Subcutaneous abdominal adipose tissue (tissue), 5 donors: ENCODE data around the gene STK25.

Source experiments
- H3K27ac ChIP-seq: one replicate; pipeline ENCODE4 v1.7.0; 2013; ENCODE audit warnings: low read depth, mild to moderate bottlenecking, inconsistent platforms, low read length, moderate library complexity
- H3K27me3 ChIP-seq, 5 donors: one replicate each; pipeline ENCODE4 v1.7.0; 2013; ENCODE audit warnings: low read length in 5 of 5, inconsistent platforms in 1 of 5; ENCODE audit not compliant: control insufficient read depth in 5 of 5, insufficient read depth in 4 of 5
- H3K36me3 ChIP-seq, 5 donors: one replicate each; pipeline ENCODE4 v1.7.0; 2013; ENCODE audit warnings: low read length in 5 of 5; ENCODE audit not compliant: control insufficient read depth in 5 of 5, insufficient read depth in 5 of 5
- H3K4me1 ChIP-seq, 5 donors: one replicate each; pipeline ENCODE4 v1.7.0; 2013; ENCODE audit warnings: low read length in 5 of 5, mild to moderate bottlenecking in 3 of 5, moderate library complexity in 1 of 5; ENCODE audit not compliant: control insufficient read depth in 5 of 5, insufficient read depth in 5 of 5
- H3K4me3 ChIP-seq, 5 donors: one replicate each; pipeline ENCODE4 v1.7.0; 2013; ENCODE audit warnings: low read length in 5 of 5, low read depth in 1 of 5
- H3K9ac ChIP-seq, 5 donors: one replicate each; pipeline ENCODE4 v1.7.0; 2013; ENCODE audit warnings: low read length in 5 of 5, mild to moderate bottlenecking in 4 of 5, moderate library complexity in 3 of 5
- H3K9me3 ChIP-seq, 5 donors: one replicate each; pipeline ENCODE4 v1.7.0; 2013; ENCODE audit warnings: low read length in 5 of 5; ENCODE audit not compliant: control insufficient read depth in 5 of 5
- donor health status: healthy.
- donor health status: healthy.
- donor health status: healthy.
- donor health status: healthy.
- donor health status: healthy.

STK25 gene

DNA sequence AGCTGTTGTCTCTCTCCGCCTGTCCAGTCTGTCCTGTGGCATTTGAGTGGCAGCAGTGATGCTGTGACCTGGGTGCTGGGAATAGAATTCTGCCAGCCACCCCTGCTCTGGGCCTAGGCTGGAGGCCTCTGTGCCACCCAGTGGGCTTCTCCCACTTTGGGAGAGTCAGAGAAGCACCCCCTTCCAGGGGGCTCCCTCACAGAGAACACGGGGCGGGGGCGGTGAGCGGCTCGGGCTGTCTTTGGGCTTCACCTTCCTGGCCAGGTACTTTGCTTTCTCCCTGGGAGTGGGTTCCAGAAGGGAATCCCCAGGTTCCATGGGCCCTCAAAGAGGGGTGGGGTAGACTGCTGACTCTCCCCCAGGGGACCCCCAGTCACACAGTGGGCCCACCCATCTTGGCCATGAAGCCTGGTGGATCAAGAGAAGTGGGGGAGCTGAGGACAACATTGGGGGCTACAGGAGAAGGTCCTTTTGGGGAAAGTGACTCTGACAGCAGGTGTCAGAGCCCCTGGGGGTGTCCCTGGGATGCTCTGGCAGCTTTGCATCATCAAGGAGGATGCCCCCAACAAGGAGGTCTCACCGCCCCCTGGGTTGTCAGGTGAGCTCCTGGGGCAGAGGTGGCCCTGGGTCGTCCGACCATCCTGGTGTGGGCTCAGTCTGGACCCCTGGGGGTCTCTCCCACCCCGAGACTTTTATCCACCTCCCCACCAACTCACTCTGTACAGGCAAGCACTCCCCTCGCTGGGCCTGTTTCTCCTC, 31.4 kb upstream of the STK25 start:
- Histone ChIP-seq H3K4me1 (peaks cover 0 to 25% (median 18%) of the 10 kb centered on the region in 5 donors), H3K27me3 (no peaks in the 10 kb centered on the region), H3K27ac (no peak overlapping the region), H3K4me3 (no peak overlapping the region), H3K36me3 (no peaks in the 10 kb centered on the region), H3K9ac (no peak overlapping the region), H3K9me3 (no peaks in the 10 kb centered on the region)

DNA sequence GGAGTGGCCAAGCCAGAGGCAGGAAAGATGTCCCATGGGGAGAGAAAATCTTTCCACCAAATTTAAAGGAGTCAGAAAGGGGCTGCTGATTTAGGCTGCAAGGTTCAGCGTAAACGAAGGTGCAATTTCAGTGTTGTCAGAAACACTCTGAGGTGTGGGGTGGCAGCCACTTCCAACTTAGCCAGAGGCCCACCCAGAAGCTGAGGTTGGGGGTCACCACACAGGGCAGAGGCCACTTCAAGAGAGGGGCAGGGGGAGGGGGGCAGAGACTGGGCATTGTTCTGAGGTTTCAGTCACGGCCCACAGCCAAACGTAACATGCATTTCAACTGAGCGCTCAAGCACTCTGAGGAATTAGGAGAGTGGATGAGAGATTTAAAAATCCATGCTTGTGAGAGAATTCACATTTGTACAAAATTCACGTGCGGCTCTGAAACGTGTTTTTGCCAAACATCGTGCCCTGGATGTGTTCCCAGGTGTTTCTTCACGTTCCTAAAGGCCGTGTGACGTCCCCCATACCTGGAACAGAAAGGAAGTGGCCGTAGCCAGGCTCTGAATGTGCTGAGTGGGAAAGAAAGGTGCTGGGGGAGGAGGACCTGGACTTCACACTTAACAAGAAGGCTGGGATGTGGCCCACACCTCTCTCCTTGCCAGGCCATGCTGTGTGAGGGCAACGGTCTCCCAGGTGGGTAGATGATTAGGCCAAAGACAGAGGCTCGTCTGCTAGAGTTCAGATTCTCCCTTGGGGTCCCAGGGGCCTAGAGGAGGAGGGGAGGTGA, 30.6 kb upstream of the STK25 start:
- Histone ChIP-seq H3K9ac (no peak overlapping the region), H3K36me3 (no peaks in the 10 kb centered on the region), H3K4me1 (peaks cover 0 to 25% (median 18%) of the 10 kb centered on the region in 5 donors), H3K4me3 (no peak overlapping the region), H3K27ac (no peak overlapping the region), H3K9me3 (no peaks in the 10 kb centered on the region), H3K27me3 (no peaks in the 10 kb centered on the region)

DNA sequence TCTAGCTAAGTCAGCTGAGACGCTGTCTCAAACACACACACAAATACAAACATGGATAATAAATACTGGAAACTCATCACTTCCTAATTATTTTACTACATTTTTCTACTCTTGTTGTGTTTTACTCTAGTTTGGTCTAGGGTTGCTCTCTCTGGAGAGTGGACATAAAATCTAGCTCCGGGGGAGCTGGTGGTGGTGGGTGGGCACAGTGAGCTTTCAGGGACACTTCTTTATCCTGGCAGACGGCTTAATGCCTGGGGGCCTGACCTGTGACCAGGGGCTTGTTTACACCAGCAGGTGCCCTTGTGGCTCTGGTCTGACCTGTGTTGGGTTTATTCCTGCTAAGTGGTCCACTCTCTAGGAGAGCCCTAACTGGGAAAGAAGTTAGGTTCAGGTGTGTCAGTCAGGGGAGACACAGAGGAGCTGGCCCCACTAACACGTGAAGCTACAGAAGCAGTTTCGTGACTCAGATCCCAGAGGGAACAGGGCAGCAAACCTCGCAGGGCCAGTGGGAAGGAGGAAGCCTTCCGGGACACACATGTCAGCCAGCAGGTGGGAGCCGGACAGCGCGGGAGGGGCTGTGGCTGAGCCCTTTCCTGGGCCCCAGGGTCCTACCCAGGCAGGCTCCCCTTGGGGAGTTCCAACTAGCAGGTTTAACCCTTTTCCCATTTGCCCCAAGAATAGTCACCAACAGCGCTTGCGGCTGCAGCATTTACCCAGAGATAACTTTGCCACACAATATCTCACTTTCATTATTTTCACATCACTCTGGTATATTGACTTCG, 27.7 kb upstream of the STK25 start:
- Histone ChIP-seq H3K4me1 (peaks cover 0 to 12% (median 8%) of the 10 kb centered on the region in 5 donors), H3K4me3 (no peak overlapping the region), H3K9me3 (no peaks in the 10 kb centered on the region), H3K27ac (no peak overlapping the region), H3K27me3 (no peaks in the 10 kb centered on the region), H3K36me3 (no peaks in the 10 kb centered on the region), H3K9ac (no peak overlapping the region)

DNA sequence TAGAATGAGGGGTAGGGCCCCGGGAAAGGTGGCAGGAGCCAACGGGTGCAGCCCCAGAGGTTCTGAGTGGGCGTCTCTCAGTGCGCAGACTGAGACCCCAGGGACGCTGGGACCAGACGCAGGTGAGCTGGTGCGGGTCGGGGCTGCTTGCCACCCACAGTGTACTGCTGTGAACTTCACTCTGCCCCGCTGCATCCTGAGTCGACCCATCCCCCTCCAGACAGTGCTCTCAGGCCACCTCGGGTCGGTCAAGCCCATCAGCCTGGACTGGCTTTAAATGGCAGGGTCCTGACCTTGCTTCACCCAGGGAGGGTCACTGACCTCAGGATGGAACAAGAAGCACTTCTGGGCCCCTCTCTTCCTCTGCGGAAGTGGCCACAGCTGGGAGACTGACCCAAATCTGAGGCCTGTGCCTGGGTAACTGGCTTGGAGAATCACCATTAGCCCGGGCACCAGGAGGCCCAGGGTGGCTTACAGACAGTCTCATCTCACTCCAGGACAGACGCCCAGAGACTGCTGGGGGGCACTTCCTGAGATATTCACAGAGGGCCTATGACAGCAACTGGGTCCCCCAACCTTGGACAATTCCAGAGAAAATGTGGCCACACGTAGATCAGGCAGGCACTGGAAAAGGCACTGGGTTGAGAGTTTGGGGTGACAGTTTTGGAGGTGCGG, 26.5 kb upstream of the STK25 start:
- H3K9ac ChIP-seq: no peak overlapping the region
- H3K36me3 ChIP-seq: no peaks in the 10 kb centered on the region
- no peak overlapping the region for H3K27ac ChIP-seq
- no peak overlapping the region for H3K4me3 ChIP-seq
- no peaks in the 10 kb centered on the region for H3K27me3 ChIP-seq
- no peaks in the 10 kb centered on the region for H3K9me3 ChIP-seq
- peaks cover 0 to 5% (median 0%) of the 10 kb centered on the region in 5 donors for H3K4me1 ChIP-seq

DNA sequence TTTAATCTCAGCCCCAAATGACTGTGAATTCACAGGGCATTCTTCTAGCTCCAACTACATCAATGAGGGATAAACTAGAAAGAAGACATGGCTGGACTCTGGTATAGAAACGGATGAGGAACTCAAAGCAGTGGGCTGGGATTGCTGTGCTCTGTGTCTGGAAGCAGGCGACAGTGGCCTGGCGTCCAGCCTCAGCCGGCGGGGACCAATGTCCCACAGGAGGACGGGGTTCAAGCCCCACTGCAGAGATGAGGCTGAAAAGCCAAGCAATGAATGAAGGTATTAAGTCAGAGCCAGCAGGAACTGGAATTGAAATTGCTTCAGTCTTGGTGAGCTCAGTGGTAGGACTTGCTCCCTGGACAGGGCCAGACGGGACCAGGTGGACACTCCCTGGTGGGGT, 25.9 kb upstream of the STK25 start:
- H3K9ac ChIP-seq: no peak overlapping the region
- no peaks in the 10 kb centered on the region for H3K36me3 ChIP-seq
- H3K9me3 ChIP-seq: no peaks in the 10 kb centered on the region
- H3K4me3 ChIP-seq: no peak overlapping the region
- H3K4me1 ChIP-seq: peaks cover 0 to 5% (median 0%) of the 10 kb centered on the region in 5 donors
- no peak overlapping the region for H3K27ac ChIP-seq
- H3K27me3 ChIP-seq: no peaks in the 10 kb centered on the region

DNA sequence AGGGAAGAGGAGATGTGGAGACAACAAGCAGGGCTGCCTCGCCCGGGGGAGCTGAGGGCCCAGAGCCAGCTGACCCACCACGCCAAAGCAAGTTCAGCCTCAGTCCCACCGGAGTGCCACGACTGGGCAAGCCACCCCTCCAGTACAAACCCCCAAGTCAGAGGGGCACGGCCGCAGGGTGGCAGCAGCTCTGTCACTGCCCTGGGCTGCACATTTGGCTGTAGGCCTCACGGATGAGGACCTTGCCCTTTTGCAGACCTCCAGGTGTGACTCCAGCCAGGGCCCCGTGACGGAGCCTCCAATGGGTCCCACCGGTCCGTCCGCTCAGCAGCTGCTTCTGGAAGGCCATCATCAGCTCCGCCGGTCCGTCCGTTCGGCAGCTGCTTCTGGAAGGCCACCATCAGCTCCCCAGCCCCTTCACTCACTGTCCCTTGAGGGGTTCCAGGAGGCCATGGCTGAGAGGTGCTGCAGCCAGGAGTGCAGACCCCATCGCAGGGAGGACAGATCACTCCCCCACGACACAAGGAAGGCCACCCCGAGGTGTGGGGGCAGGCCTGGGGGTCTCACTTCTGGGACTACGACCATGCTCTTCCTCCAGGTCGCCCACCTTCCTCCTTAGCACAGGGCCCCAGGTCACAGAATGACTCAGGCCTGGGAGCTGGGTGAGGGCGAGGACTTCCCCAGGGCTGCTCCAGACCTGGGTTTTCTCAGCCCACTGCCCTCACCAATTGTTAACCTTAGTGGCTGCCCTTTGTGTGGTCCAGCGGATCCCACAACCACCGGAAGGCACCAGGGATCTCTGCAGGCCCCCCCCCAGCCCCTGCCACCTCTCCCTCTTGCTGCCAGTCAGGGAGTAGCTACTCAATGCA, 24.6 kb upstream of the STK25 start:
- Histone ChIP-seq H3K27ac (no peak overlapping the region), H3K4me3 (no peak overlapping the region), H3K4me1 (peaks cover 0 to 5% (median 0%) of the 10 kb centered on the region in 5 donors), H3K36me3 (no peaks in the 10 kb centered on the region), H3K9ac (no peak overlapping the region), H3K9me3 (no peaks in the 10 kb centered on the region), H3K27me3 (no peaks in the 10 kb centered on the region)

DNA sequence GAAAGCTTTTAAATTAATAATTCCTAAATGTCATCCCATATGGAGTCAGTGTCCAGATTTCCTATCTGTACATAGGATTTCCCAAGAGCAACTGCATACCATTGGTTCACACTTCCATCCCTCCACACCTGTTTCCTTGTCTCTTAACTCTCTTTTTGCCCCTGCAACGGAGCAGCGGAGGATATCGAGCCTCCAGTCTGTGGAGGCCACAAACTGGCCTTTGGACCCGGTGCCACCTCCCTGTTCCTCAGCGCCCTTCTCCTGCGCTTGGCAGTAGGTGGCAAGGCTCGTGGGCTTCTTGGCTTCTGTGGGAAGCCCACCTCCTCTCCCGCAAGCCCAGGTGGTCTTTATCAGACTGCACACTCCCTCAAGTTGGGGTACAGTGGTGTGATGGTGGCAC, 23.8 kb upstream of the STK25 start:
- Histone ChIP-seq H3K9ac (no peak overlapping the region), H3K27me3 (no peaks in the 10 kb centered on the region), H3K9me3 (no peaks in the 10 kb centered on the region), H3K27ac (no peak overlapping the region), H3K36me3 (no peaks in the 10 kb centered on the region), H3K4me3 (no peak overlapping the region), H3K4me1 (peaks cover 0 to 5% (median 0%) of the 10 kb centered on the region in 5 donors)

DNA sequence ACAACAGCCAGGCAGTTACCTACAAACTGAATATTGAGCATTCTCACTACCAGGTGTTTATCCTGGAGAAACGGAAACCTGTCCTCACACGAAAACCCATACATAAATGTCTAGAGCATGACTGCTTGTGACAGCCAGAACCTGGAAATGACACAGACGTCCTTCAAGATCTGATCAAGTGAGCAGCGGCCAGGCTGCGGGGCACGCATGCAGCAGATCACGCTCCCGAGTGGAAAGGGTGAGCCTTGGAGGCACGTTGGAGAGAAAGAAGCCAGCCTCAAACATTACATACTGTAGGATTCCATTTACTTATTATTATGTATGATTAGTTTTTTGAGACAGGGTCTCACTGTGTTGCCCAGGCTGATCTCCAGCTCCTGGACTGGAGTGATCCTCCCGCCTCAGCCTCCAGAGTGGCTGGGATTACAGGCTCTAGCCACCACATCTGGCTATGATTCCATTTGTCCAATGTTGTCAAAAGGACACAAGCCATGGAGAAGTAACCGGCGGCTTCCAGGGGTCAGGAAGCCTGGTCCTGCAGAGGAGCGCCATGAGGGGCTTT, 22.9 kb upstream of the STK25 start:
- Histone ChIP-seq H3K9ac (no peak overlapping the region), H3K9me3 (no peaks in the 10 kb centered on the region), H3K27me3 (no peaks in the 10 kb centered on the region), H3K36me3 (no peaks in the 10 kb centered on the region), H3K4me3 (no peak overlapping the region), H3K4me1 (peaks cover 0 to 5% (median 0%) of the 10 kb centered on the region in 5 donors), H3K27ac (no peak overlapping the region)

DNA sequence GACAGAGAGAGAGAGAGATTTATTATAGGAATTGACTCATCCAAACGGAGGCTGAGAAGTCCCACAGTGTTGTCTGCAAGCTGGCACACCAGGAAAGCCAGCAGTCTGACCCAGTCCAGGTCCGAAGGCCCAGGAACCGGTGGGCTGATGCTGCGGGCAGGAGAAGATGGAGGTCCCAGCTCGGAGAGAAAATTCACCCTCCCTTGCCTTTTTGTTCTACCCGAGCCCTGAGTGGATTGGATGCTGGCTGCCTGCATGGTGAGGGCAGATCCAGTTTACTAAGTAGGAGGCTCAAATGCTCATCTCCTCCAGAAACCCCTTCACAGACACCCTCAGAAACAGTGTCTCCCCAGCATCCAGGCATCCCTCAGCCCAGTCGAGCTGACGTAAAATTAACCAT, 22.2 kb upstream of the STK25 start:
- Histone ChIP-seq H3K4me1 (peaks cover 0 to 5% (median 0%) of the 10 kb centered on the region in 5 donors), H3K36me3 (no peaks in the 10 kb centered on the region), H3K27me3 (no peaks in the 10 kb centered on the region), H3K9me3 (no peaks in the 10 kb centered on the region), H3K27ac (no peak overlapping the region), H3K9ac (no peak overlapping the region), H3K4me3 (no peak overlapping the region)
